HEK293T (cell line): ENCODE measurements around the gene NCKAP5L.

ENCODE experiments used
- BHLHE40 ChIP-seq: fragments of 450-650 bp; IDR thresholded peaks from 2 replicates; pipeline ENCODE4 v1.6.1; 2016; ENCODE audit warnings: mild to moderate bottlenecking, moderate library complexity, borderline replicate concordance
- FOXA1 ChIP-seq: fragments of 450-650 bp; IDR thresholded peaks from 2 replicates; pipeline ENCODE4 v1.6.1; 2016; ENCODE audit warnings: mild to moderate bottlenecking
- NFRKB ChIP-seq: fragments of 450-650 bp; IDR thresholded peaks from 2 replicates; pipeline ENCODE4 v1.6.1; 2016; ENCODE audit warnings: mild to moderate bottlenecking, moderate library complexity

GRCh38 chr12:49764126-49764525 lies 64.1 kb downstream of the NCKAP5L start:
- TF ChIP-seq FOXA1 (no peak), NFRKB (no peak), BHLHE40 (no peak)
